ENCODE results near the gene OLIG3. TPM values are rescaled to one million over a fixed set of nuclear protein-coding genes. Genes with fewer than 3 reads are reported as not detected.

OLIG3 gene
- total and polyA plus RNA-seq, 2 of the 13 experiments (the other 11 are each of a cell fraction or from before 2014, with no cell fraction given), result not detected

DNA sequence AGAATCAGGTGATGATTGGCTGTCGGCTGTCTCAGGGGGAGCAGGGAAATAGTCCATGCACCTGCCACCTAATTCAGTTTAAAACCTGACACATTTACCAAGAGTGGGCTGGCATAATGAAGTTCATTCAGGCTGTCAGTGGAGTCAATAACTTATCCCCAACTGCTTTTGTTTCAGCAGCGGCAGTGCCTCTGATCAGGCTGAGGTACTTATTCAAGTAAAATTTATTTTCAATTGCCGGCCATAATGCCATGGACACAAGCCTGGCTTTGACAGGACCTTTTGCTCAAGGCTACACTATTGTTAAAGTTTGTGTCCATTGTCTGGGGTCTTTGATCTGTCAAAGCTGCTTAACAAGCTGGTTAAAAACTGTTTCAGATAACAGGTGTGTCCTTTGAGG lies 20.6 kb downstream of the OLIG3 start (continued):
- TF ChIP-seq, protein P1, sequence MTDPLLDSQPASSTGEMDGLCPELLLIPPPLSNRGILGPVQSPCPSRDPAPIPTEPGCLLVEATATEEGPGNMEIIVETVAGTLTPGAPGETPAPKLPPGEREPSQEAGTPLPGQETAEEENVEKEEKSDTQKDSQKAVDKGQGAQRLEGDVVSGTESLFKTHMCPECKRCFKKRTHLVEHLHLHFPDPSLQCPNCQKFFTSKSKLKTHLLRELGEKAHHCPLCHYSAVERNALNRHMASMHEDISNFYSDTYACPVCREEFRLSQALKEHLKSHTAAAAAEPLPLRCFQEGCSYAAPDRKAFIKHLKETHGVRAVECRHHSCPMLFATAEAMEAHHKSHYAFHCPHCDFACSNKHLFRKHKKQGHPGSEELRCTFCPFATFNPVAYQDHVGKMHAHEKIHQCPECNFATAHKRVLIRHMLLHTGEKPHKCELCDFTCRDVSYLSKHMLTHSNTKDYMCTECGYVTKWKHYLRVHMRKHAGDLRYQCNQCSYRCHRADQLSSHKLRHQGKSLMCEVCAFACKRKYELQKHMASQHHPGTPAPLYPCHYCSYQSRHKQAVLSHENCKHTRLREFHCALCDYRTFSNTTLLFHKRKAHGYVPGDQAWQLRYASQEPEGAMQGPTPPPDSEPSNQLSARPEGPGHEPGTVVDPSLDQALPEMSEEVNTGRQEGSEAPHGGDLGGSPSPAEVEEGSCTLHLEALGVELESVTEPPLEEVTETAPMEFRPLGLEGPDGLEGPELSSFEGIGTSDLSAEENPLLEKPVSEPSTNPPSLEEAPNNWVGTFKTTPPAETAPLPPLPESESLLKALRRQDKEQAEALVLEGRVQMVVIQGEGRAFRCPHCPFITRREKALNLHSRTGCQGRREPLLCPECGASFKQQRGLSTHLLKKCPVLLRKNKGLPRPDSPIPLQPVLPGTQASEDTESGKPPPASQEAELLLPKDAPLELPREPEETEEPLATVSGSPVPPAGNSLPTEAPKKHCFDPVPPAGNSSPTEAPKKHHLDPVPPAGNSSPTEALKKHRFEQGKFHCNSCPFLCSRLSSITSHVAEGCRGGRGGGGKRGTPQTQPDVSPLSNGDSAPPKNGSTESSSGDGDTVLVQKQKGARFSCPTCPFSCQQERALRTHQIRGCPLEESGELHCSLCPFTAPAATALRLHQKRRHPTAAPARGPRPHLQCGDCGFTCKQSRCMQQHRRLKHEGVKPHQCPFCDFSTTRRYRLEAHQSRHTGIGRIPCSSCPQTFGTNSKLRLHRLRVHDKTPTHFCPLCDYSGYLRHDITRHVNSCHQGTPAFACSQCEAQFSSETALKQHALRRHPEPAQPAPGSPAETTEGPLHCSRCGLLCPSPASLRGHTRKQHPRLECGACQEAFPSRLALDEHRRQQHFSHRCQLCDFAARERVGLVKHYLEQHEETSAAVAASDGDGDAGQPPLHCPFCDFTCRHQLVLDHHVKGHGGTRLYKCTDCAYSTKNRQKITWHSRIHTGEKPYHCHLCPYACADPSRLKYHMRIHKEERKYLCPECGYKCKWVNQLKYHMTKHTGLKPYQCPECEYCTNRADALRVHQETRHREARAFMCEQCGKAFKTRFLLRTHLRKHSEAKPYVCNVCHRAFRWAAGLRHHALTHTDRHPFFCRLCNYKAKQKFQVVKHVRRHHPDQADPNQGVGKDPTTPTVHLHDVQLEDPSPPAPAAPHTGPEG (CRISPR knock-in tag; IDR thresholded peaks at IDR 0.05), result no peak
- TF ChIP-seq ZFP36 (IDR thresholded peaks at IDR 0.05; ENCODE audit: borderline replicate concordance, low read depth, low read length, partially characterized antibody) (no peak), MEIS1 (CRISPR knock-in tag; IDR thresholded peaks at IDR 0.05; ENCODE audit: borderline replicate concordance) (no peak)

DNA sequence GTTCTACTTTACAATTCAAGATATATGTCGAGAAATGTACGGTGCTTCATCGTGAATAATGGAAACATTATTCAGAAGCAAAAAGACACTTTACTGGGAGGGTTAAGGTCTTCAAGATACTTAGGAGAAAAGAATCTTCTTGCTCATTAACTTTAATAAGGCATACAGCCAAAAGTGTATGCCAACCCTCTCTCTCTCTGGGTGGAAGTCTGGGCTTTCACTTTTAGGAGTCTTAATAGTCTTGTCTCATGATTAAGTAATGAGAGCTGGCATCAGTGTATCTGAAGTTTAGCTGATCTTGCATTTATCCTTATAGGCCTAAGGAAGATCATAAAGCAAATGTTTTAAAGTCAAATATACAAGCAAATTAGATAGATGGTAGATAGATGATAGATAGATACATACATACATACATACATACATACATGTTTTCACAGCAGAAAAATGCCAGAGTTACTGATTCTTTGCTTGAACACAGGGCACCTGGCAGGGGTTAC lies 21.5 kb downstream of the OLIG3 start:
- Histone ChIP-seq H3K4me3 (replicated peaks in 1 of 3; ENCODE audit: insufficient read depth in 1 of 3, low read depth in 2 of 3, low read length in 3 of 3) (no peak overlapping the region), H3K27me3 (ENCODE audit: control insufficient read depth in 1 of 2, insufficient read depth in 2 of 2, low read length in 2 of 2) (peaks cover 0 to 17% of the 10 kb centered on the region in 2 experiments; a peak in 3 of 5 replicates), H3K4me2 (ENCODE audit: low read depth, low read length) (no peak overlapping the region), H3K27ac (ENCODE audit: extremely low read length, insufficient read depth, low read length) (no peak overlapping the region), H3K9ac (ENCODE audit: insufficient read depth, low read depth, low read length) (no peak overlapping the region), H2AFZ (ENCODE audit: low read length) (no peak overlapping the region), H3K4me1 (ENCODE audit: insufficient read depth, low read length) (no peaks in the 10 kb centered on the region), H3K36me3 (replicated peaks in 1 of 2; ENCODE audit: control insufficient read depth in 1 of 2, insufficient read depth in 2 of 2, low read length in 2 of 2) (no peaks in the 10 kb centered on the region), H3K9me3 (ENCODE audit: low read length) (no peaks in the 10 kb centered on the region), H3K79me2 (ENCODE audit: insufficient read depth, low read length) (no peaks in the 10 kb centered on the region), H4K20me1 (ENCODE audit: insufficient read depth, low read length) (no peaks in the 10 kb centered on the region)
- ATAC-seq (no peak), FAIRE-seq (no peak), DNase-seq (ENCODE audit: low spot score) (no peak)
- ChIA-PET POLR2A (no interaction called here), CTCF (ENCODE audit: low intra/inter-chr PET ratio, low total read pairs) (no interaction called here)
- TF ChIP-seq MAFK (conservative IDR thresholded peaks at IDR 0.05 in 1 of 2, IDR thresholded peaks at IDR 0.05 in 1 of 2; ENCODE audit: low read length in 2 of 2) (peak; percentile 88 to 89), MAFF (IDR thresholded peaks at IDR 0.05; ENCODE audit: low read depth, low read length) (peak; percentile 86), SRSF4 (IDR thresholded peaks at IDR 0.05; ENCODE audit: low read depth, low read length, poor library complexity, severe bottlenecking) (no peak), ZBTB7B (CRISPR knock-in tag; IDR thresholded peaks at IDR 0.05) (no peak), PHF20 (CRISPR knock-in tag; IDR thresholded peaks at IDR 0.05) (no peak)
- TF ChIP-seq, protein P2, sequence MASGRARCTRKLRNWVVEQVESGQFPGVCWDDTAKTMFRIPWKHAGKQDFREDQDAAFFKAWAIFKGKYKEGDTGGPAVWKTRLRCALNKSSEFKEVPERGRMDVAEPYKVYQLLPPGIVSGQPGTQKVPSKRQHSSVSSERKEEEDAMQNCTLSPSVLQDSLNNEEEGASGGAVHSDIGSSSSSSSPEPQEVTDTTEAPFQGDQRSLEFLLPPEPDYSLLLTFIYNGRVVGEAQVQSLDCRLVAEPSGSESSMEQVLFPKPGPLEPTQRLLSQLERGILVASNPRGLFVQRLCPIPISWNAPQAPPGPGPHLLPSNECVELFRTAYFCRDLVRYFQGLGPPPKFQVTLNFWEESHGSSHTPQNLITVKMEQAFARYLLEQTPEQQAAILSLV (CRISPR knock-in tag; IDR thresholded peaks at IDR 0.05; ENCODE audit: borderline replicate concordance), result no peak
- intact Hi-C loops (cut with micrococcal nuclease; ENCODE audit: unreplicated experiment), result no loop called here
- WGBS (ENCODE audit: low lambda C conversion rate), result 68% methylated on average over 3 of the region's 3 CpGs
- in situ Hi-C loops (cut with HindIII; ENCODE audit: extremely low pct_ligation_motif_present, low pct_unique_long_range_greater_than_20kb), result no loop called here
- BruUV-seq (replicated peaks), result no TSS peak

Measured in HepG2 (cell line).